DND-41 (cell line): ENCODE results near the gene FAM24A.

Source experiments
- ATAC-seq: fragments of 200-7000 bp; cut with Tn5 transposase; 3 replicates; pipeline ENCODE4 v1.9.1; 2021; ENCODE audit warnings: low read depth; ENCODE audit not compliant: insufficient read depth
- DNase-seq: peaks from one replicate; pipeline ENCODE4 v3.0.0-alpha.2; 2020
- H2AFZ ChIP-seq: 2 replicates; pipeline ENCODE4 v1.6.0; 2012; ENCODE audit warnings: low read depth, low read length
- H3K27ac ChIP-seq: 2 replicates; pipeline ENCODE4 v1.5.1; 2012; ENCODE audit warnings: low read length, inconsistent platforms
- H3K27me3 ChIP-seq: fragments of 200-600 bp; sonication (generic); 2 replicates; pipeline ENCODE4 v1.6.0; 2012; ENCODE audit warnings: low read length, mild to moderate bottlenecking, inconsistent platforms; ENCODE audit not compliant: insufficient read depth, poor library complexity
- H3K36me3 ChIP-seq: 2 replicates; pipeline ENCODE4 v1.5.1; 2012; ENCODE audit warnings: low read length, inconsistent platforms; ENCODE audit not compliant: insufficient read depth
- H3K4me1 ChIP-seq: 2 replicates; pipeline ENCODE4 v1.5.1; 2012; ENCODE audit warnings: mild to moderate bottlenecking, low read length; ENCODE audit not compliant: insufficient read depth
- H3K4me2 ChIP-seq: 2 replicates; pipeline ENCODE4 v1.6.0; 2012; ENCODE audit warnings: mild to moderate bottlenecking, moderate library complexity, low read length, inconsistent platforms; ENCODE audit not compliant: insufficient read depth
- H3K4me3 ChIP-seq, 2 experiments: fragments of 200-600 bp in 1 of 2; shearing (Covaris generic) in 1 of 2; 2 replicates each; pipeline ENCODE4 v1.5.1; 2012 to 2016; ENCODE audit warnings: inconsistent platforms in 2 of 2, low read length in 2 of 2, mild to moderate bottlenecking in 2 of 2, low read depth in 1 of 2, moderate library complexity in 1 of 2
- H3K79me2 ChIP-seq: 2 replicates; pipeline ENCODE4 v1.6.0; 2012; ENCODE audit warnings: low read length, inconsistent platforms; ENCODE audit not compliant: insufficient read depth
- H3K9ac ChIP-seq: 2 replicates; pipeline ENCODE4 v1.6.0; 2012; ENCODE audit warnings: low read depth, mild to moderate bottlenecking, inconsistent platforms, low read length, moderate library complexity
- H3K9me3 ChIP-seq: 2 replicates; pipeline ENCODE4 v1.5.1; 2012; ENCODE audit warnings: low read length, moderate library complexity, mild to moderate bottlenecking, inconsistent platforms; ENCODE audit not compliant: insufficient read depth, severe bottlenecking
- H4K20me1 ChIP-seq: 2 replicates; pipeline ENCODE4 v1.6.0; 2012; ENCODE audit warnings: low read length; ENCODE audit not compliant: insufficient read depth
- CTCF ChIP-seq: IDR thresholded peaks from 2 replicates; pipeline ENCODE4 v1.5.1; 2012; ENCODE audit warnings: borderline replicate concordance, low read length, moderate library complexity, mild to moderate bottlenecking; ENCODE audit not compliant: poor library complexity, severe bottlenecking; ENCODE audit errors: extremely low read depth
- EZH2 ChIP-seq: IDR thresholded peaks from 3 replicates; pipeline ENCODE4 v1.6.1; 2012; ENCODE audit warnings: borderline replicate concordance, low read depth, mild to moderate bottlenecking, moderate library complexity, low read length, inconsistent platforms; ENCODE audit not compliant: severe bottlenecking

FAM24A gene

GRCh38 chr10:122910310-122910709 lies at the start of gene FAM24A:
TSS of gene FAM24A (plus strand) at chr10:122910610. CDS start at chr10:122911635, 1,025 bp downstream.
- DNase-seq (no peak), ATAC-seq (no peak)
- Histone ChIP-seq H3K9ac (no peak within 1 kb of the TSS), H3K27me3 (no peaks in the 10 kb centered on the region), H4K20me1 (peaks cover 9% of the 10 kb centered on the region; the same call in 1 of the 2 replicates), H3K4me2 (no peak within 1 kb of the TSS), H3K27ac (no peak within 1 kb of the TSS), H2AFZ (no peak within 1 kb of the TSS), H3K79me2 (no peaks in the 10 kb centered on the region), H3K4me3 (no peak within 1 kb of the TSS), H3K9me3 (no peaks in the 10 kb centered on the region), H3K36me3 (no peaks in the 10 kb centered on the region), H3K4me1 (no peaks in the 10 kb centered on the region)
- TF ChIP-seq EZH2 (no peak), CTCF (no peak)

DNA sequence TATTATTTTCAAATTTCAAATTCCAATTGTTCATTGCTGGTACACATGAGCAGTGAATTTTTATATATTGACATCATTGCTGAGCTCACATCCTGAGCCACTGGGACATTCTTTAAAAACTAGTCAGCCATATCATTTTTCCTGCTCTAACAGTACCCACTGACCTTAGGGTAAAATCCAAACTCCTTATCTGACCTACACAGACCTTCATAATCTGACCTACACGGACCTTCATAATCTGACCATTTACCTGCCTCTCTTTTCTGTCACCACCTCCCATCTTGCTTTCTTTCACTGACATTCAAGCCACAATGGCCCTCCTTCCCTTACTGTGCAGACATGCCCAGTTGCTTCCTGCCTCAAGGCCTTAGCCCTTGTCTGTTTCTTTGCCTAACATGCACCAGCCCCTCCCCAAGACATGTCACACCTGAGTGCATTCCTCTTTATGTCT lies 48.7 kb upstream of the FAM24A start:
- no peaks in the 10 kb centered on the region for H3K27me3 ChIP-seq
- no peak overlapping the region for H3K4me2 ChIP-seq
- H3K9me3 ChIP-seq: no peaks in the 10 kb centered on the region
- ATAC-seq (no peak), DNase-seq (no peak)
- no peak for TF ChIP-seq CTCF
- H4K20me1 ChIP-seq: peaks cover 35% of the 10 kb centered on the region
- no peak overlapping the region for H3K27ac ChIP-seq
- H3K4me1 ChIP-seq: no peaks in the 10 kb centered on the region
- H2AFZ ChIP-seq: no peak overlapping the region
- H3K36me3 ChIP-seq: peaks cover 8% of the 10 kb centered on the region; the same call in 1 of the 2 replicates
- no peak overlapping the region for H3K4me3 ChIP-seq
- peaks cover 90% of the 10 kb centered on the region for H3K79me2 ChIP-seq
- no peak overlapping the region for H3K9ac ChIP-seq

DNA sequence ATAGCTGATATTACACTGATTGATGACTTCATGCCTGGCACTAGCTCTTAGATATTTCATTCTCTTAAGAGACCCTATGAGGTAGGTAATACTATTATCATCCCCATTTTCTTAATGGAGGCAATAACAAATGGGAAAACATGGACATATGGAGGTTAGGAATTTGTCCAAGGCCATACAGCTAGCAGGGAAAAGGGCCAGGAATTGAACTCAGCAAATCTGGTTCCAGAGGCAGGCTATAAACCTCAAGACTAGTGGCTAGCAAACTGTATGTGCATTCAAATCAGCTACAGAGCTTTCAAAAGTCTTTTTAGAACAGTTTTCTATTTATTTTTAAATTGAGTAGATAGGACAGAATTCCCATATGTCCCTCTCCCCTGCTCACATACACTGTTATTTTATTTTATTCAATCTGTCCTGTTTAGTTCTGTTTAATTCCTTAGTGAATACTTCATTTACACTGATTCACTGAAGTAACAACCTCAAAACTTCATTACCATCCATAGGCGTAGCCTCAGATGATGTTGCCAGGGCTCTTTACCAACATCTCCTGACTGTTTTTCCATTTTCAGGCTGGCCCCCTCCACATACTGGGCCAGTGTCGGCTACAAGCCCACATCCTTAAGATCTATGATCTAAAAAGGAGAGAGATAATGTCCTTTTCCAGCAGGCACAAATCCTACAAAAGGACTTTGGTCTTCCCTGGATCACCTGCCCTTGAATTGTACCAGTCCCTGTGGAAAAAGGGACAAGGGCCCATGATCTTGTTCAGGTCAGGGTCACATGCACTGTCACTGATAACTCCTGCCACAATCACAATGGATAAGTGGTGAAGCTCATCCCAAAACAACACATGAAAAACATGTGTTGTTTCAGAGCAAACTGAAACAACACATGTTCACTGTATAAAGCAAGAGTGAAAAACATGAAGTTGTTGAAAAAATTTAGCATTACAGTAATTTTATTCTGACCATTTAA lies 46.9 kb upstream of the FAM24A start:
- no peak overlapping the region for H3K27ac ChIP-seq
- no peaks in the 10 kb centered on the region for H3K4me1 ChIP-seq
- no peak overlapping the region for H3K4me2 ChIP-seq
- no peak overlapping the region for H3K4me3 ChIP-seq
- DNase-seq (no peak), ATAC-seq (no peak)
- H3K79me2 ChIP-seq: peaks cover 85% of the 10 kb centered on the region
- no peaks in the 10 kb centered on the region for H3K9me3 ChIP-seq
- TF ChIP-seq CTCF: no peak
- no peak for TF ChIP-seq EZH2
- H2AFZ ChIP-seq: no peak overlapping the region
- no peaks in the 10 kb centered on the region for H3K27me3 ChIP-seq
- H4K20me1 ChIP-seq: peaks cover 30% of the 10 kb centered on the region; the same call in 1 of the 2 replicates
- H3K9ac ChIP-seq: no peak overlapping the region
- peaks cover 8% of the 10 kb centered on the region; the same call in 1 of the 2 replicates for H3K36me3 ChIP-seq
